ENCODE measurements around the gene GZMM.

The GZMM gene

GRCh38 chr19:570251-570686 lies 26.4 kb downstream of the GZMM start:
- DNase-seq (ENCODE audit: low read depth in 2 of 2): no peak
- H3K4me3 ChIP-seq (replicated peaks in 1 of 2; ENCODE audit: low read depth in 2 of 2, low read length in 2 of 2): no peak overlapping the region
- TF ChIP-seq, protein P1, sequence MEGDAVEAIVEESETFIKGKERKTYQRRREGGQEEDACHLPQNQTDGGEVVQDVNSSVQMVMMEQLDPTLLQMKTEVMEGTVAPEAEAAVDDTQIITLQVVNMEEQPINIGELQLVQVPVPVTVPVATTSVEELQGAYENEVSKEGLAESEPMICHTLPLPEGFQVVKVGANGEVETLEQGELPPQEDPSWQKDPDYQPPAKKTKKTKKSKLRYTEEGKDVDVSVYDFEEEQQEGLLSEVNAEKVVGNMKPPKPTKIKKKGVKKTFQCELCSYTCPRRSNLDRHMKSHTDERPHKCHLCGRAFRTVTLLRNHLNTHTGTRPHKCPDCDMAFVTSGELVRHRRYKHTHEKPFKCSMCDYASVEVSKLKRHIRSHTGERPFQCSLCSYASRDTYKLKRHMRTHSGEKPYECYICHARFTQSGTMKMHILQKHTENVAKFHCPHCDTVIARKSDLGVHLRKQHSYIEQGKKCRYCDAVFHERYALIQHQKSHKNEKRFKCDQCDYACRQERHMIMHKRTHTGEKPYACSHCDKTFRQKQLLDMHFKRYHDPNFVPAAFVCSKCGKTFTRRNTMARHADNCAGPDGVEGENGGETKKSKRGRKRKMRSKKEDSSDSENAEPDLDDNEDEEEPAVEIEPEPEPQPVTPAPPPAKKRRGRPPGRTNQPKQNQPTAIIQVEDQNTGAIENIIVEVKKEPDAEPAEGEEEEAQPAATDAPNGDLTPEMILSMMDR (IDR thresholded peaks at IDR 0.05; ENCODE audit: low read depth, low read length): no peak

GRCh38 chr19:570937-571565 lies 27.2 kb downstream of the GZMM start:
- peak in 1 of 2 donors; percentile 23 for DNase-seq (ENCODE audit: low read depth in 2 of 2)
- peak overlapping the region; percentile 40 to 56 for H3K4me3 ChIP-seq (replicated peaks in 1 of 2; ENCODE audit: low read depth in 2 of 2, low read length in 2 of 2)
- TF ChIP-seq, protein P1 (IDR thresholded peaks at IDR 0.05; ENCODE audit: low read depth, low read length): no peak

DNA sequence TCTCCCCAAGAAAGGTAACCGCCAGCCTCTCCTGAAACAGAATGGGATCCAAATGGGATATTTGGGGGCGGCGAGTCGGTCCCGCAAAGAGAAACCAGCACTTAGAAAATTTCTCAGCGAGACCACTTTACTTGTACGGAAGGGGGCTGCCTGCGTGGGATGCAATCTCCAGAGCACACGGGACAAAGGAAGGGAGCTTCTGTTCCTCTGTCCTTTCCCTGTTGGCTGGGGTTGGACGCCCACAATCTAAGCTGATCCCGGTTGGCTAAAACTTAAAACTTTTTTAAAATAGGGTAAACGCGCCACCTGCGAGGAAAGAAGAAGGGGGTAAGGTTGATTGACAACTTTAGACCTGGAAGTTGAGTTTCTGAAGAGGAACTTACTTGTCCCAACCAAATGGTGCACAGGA lies 27.7 kb downstream of the GZMM start:
- no peak for DNase-seq (ENCODE audit: low read depth in 2 of 2)
- peak overlapping the region; percentile 40 to 56 for H3K4me3 ChIP-seq (replicated peaks in 1 of 2; ENCODE audit: low read depth in 2 of 2, low read length in 2 of 2)
- TF ChIP-seq, protein P1 (IDR thresholded peaks at IDR 0.05; ENCODE audit: low read depth, low read length): no peak

GRCh38 chr19:572140-572742 lies 28.4 kb downstream of the GZMM start, which contains the start of gene BSG:
Gene BSG, plus strand, starts transcription at chr19:572596. Its CDS starts 39 bp downstream, at chr19:572635.
- peak; percentile 97 to 99 for DNase-seq (ENCODE audit: low read depth in 2 of 2)
- TF ChIP-seq, protein P1 (IDR thresholded peaks at IDR 0.05; ENCODE audit: low read depth, low read length): no peak
- peak within 1 kb of the TSS; percentile 98 to 100 for H3K4me3 ChIP-seq (replicated peaks in 1 of 2; ENCODE audit: low read depth in 2 of 2, low read length in 2 of 2)

GRCh38 chr19:572743-573518 lies 29.1 kb downstream of the GZMM start:
- H3K4me3 ChIP-seq (replicated peaks in 1 of 2; ENCODE audit: low read depth in 2 of 2, low read length in 2 of 2): peak overlapping the region; percentile 98 to 100
- peak; percentile 66 to 67 for DNase-seq (ENCODE audit: low read depth in 2 of 2)

GRCh38 chr19:573519-573825 lies 29.6 kb downstream of the GZMM start:
- DNase-seq (ENCODE audit: low read depth in 2 of 2): no peak
- TF ChIP-seq, protein P1 (IDR thresholded peaks at IDR 0.05; ENCODE audit: low read depth, low read length): no peak
- H3K4me3 ChIP-seq (replicated peaks in 1 of 2; ENCODE audit: low read depth in 2 of 2, low read length in 2 of 2): peak overlapping the region; percentile 98 to 100

More at GRCh38 chr19:572743-573518, 29.1 kb downstream of the GZMM start:
- TF ChIP-seq, protein P1 (IDR thresholded peaks at IDR 0.05; ENCODE audit: low read depth, low read length): no peak

Measured in cardiac fibroblast (primary cell).